ENCODE measurements around the gene SCAPER.

Gene SCAPER

DNA sequence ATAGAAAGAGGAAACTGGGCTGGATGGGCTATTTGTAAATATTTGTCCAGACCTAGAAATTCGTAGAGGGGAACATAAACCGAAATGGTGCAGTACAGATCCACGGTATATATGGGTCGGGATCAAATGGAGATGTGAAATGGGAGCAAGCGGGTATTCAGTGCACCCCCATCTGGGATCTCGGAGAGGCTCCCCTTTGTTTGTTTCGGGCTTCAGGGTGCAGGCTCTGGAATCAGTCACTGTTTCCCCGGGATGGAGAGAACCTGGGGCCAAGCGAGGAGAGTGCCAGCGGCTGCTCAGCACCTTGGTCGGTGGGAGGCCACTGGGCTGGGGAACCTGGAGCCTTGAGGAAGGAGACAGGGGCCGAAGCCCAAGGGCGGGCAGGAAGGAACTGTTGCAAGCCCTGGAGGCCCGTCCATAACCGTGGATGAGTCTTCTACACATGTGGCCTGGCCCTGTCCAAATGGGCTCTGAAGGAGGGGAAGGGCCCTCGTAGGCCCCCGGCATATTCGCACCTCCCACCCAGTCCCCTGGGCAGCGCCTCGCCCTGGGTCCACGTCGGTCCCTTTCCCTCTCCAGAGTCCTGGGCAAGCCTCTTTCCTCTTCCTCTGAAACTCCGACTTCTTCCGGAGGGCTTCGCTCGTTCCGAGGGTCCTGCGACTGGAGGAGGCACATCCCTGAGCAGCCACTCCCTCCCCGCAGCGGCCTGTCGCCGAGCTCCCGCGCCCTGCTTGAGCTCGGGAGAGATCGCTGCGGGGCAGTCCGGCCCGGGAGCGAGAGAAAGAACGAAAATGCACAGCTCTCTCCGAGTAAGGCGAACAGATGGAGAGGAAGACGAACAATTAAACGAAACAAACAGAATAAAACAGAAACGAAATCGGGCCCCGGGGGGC is 565.6 kb downstream of the SCAPER start:
- Histone ChIP-seq H3K27me3 (ENCODE audit: control insufficient read depth, insufficient read depth, low read length) (peaks cover 95% of the 10 kb centered on the region), H3K9ac (ENCODE audit: low read depth, low read length) (no peak overlapping the region), H3K4me1 (ENCODE audit: control insufficient read depth, insufficient read depth, low read length) (peaks cover 17% of the 10 kb centered on the region)

DNA sequence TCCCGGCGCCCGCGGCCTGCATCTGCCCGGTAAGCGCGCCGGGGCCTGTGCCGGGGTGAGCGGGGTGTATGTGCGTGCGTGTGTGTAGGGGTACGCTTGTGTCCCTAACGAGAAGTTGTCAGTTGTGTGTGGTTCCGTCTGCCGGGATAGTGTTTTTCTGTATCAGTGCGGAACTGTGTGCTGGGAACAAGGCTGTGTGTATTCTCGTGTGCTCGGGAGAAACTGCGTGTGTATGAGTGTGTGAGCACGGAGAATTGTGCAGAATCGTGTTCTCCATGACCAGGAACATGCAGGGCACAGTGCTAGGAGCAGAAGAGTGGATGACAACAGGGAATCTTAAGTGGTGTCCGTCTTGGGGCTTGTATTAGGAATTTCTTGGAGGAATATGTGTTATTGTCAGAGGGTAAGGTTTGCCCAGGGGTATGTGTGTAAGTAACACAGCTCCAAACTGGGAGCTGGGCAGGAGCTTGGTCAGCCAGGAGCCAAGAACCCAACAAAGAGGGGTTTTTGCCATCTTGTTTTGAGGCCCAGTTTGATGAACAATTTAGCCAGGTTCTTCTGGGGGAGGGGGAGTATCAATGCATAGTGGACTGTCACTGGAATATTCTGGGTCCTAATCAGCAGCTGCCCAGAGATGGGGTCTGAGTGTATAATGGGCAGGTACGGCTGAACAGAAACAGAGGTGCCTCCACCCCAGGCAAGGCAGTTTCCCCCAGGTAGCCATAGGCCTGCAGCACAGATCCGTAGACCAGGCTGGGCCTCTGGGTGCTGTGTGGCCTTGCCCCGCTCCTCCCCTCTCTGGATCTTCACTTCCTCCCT is 566.4 kb downstream of the SCAPER start:
- no peaks in the 10 kb centered on the region for H3K36me3 ChIP-seq (ENCODE audit: control insufficient read depth, insufficient read depth, low read length)
- H3K9me3 ChIP-seq (ENCODE audit: control insufficient read depth, insufficient read depth, low read length) = no peaks in the 10 kb centered on the region
- peaks cover 91% of the 10 kb centered on the region for H3K27me3 ChIP-seq (ENCODE audit: control insufficient read depth, insufficient read depth, low read length)
- H3K9ac ChIP-seq (ENCODE audit: low read depth, low read length) = no peak overlapping the region
- H3K4me3 ChIP-seq (ENCODE audit: low read depth, low read length) = no peak overlapping the region
- H3K4me1 ChIP-seq (ENCODE audit: control insufficient read depth, insufficient read depth, low read length) = peaks cover 17% of the 10 kb centered on the region
- no peak overlapping the region for H3K27ac ChIP-seq (ENCODE audit: low read depth, low read length)

More for the DNA sequence above, 565.6 kb downstream of the SCAPER start:
- H3K4me3 ChIP-seq (ENCODE audit: low read depth, low read length) = peak overlapping the region; percentile 55
- H3K9me3 ChIP-seq (ENCODE audit: control insufficient read depth, insufficient read depth, low read length) = no peaks in the 10 kb centered on the region
- no peaks in the 10 kb centered on the region for H3K36me3 ChIP-seq (ENCODE audit: control insufficient read depth, insufficient read depth, low read length)
- H3K27ac ChIP-seq (ENCODE audit: low read depth, low read length) = no peak overlapping the region

DNA sequence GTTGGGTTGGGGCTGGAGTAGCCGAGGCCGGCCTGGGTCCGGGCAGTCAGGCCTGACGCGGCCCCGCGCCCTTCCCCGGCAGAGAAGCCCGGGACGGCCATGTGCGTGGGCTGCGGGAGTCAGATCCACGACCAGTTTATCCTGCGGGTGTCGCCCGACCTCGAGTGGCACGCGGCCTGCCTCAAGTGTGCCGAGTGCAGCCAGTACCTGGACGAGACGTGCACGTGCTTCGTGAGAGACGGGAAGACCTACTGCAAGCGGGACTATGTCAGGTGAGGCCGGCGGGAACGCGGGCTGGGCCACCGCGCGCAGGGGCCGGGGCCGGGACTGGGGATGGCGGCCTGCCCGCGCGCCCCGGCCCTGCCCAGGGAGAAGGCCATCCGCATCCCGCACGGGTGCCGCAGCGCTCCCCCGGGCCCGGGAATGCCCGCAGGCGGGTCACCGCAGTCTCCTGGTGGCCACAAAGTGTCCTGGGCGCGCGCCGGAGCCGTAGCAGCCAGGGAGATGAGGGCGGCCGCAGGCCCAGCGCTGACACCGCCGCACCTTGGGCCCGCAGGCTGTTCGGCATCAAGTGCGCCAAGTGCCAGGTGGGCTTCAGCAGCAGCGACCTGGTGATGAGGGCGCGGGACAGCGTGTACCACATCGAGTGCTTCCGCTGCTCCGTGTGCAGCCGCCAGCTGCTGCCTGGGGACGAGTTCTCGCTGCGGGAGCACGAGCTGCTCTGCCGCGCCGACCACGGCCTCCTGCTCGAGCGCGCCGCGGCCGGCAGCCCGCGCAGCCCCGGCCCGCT is 567.2 kb downstream of the SCAPER start:
- no peaks in the 10 kb centered on the region for H3K36me3 ChIP-seq (ENCODE audit: control insufficient read depth, insufficient read depth, low read length)
- no peak overlapping the region for H3K27ac ChIP-seq (ENCODE audit: low read depth, low read length)
- H3K4me3 ChIP-seq (ENCODE audit: low read depth, low read length) = peak overlapping the region; percentile 39
- no peak overlapping the region for H3K9ac ChIP-seq (ENCODE audit: low read depth, low read length)
- no peaks in the 10 kb centered on the region for H3K9me3 ChIP-seq (ENCODE audit: control insufficient read depth, insufficient read depth, low read length)
- peaks cover 17% of the 10 kb centered on the region for H3K4me1 ChIP-seq (ENCODE audit: control insufficient read depth, insufficient read depth, low read length)
- H3K27me3 ChIP-seq (ENCODE audit: control insufficient read depth, insufficient read depth, low read length) = peaks cover 83% of the 10 kb centered on the region

DNA sequence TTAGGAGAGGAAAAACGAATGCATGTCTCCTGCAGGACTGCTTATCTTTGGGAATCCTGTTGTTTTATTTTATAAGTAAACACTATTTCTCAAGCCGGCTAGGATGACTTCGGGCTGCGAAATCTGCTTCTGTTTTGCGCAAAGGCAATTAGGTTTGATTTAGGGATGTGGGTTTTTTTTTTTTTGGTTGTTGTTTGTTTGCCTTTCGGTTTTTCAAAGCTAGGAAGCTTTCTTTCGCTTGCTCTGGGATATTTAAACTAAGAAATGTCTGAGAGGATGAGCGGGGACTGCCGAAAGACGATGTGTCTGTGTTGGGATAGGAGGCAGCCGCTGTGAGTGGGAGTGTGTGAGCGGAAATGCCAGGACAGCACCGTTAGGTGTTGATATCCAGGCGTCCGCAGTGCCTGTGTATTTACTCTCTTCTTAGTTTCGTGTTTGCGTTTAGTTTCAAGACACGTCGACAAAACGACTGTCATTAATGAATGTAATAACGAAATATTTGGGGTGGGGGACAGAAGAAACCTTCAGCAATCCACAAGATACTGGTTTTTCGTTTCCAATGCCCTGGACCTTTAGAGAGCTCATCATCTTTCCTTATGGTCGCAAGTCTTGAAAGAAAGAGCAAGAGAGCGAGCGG is 568.0 kb downstream of the SCAPER start:
- Histone ChIP-seq H3K36me3 (ENCODE audit: control insufficient read depth, insufficient read depth, low read length) (no peaks in the 10 kb centered on the region), H3K27me3 (ENCODE audit: control insufficient read depth, insufficient read depth, low read length) (peaks cover 76% of the 10 kb centered on the region), H3K4me1 (ENCODE audit: control insufficient read depth, insufficient read depth, low read length) (peaks cover 17% of the 10 kb centered on the region), H3K27ac (ENCODE audit: low read depth, low read length) (no peak overlapping the region), H3K9me3 (ENCODE audit: control insufficient read depth, insufficient read depth, low read length) (no peaks in the 10 kb centered on the region), H3K4me3 (ENCODE audit: low read depth, low read length) (peak overlapping the region; percentile 39), H3K9ac (ENCODE audit: low read depth, low read length) (no peak overlapping the region)

DNA sequence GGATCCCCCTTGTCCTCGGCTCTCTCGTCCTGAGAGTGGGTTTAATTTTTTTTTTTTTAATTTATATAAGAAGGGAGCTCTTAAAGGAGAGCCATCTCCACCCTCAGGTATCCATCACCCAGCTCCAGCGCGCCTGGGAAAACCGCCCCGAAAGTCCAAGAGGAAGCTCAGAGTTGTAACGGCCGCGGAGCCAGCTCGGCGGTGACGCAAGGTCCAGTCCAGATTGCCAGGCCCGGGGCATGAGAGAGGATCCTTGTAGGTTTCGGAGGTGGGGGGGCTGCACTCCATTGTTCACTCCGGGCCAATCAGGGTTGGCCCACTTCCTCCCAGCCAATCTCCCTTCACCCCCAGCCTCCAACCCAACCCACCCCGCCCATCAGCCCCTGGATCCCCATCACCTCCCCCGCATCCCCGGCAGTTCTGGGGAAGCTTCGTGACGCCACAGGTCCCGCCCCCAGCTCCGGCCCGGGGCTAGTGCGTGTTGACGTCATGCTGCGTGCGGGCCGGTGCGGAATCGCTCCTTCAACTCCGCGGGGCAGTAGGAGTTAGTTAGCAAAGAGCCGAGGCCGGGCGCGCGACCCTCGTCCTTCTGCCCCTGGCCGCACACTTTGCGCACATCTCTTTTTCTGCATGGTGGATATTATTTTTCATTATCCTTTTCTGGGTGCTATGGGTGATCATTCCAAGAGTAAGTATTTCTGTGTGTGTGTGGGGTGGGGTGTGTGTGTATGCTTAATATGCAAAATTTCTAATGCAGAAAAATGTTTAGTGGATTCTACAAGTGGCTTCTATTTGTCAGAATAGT is 568.7 kb downstream of the SCAPER start, which contains the start of gene ISL2:
TSS of gene ISL2 (plus strand) at position 520 of the 805 bp plus-strand sequence. CDS start at position 631, 111 bp downstream.
- peak within 1 kb of the TSS; percentile 66 for H3K4me3 ChIP-seq (ENCODE audit: low read depth, low read length)
- peak within 1 kb of the TSS; percentile 61 for H3K9ac ChIP-seq (ENCODE audit: low read depth, low read length)
- H3K9me3 ChIP-seq (ENCODE audit: control insufficient read depth, insufficient read depth, low read length) = no peaks in the 10 kb centered on the region
- H3K4me1 ChIP-seq (ENCODE audit: control insufficient read depth, insufficient read depth, low read length) = peaks cover 17% of the 10 kb centered on the region
- no peak within 1 kb of the TSS for H3K27ac ChIP-seq (ENCODE audit: low read depth, low read length)
- no peaks in the 10 kb centered on the region for H3K36me3 ChIP-seq (ENCODE audit: control insufficient read depth, insufficient read depth, low read length)
- peaks cover 69% of the 10 kb centered on the region for H3K27me3 ChIP-seq (ENCODE audit: control insufficient read depth, insufficient read depth, low read length)

DNA sequence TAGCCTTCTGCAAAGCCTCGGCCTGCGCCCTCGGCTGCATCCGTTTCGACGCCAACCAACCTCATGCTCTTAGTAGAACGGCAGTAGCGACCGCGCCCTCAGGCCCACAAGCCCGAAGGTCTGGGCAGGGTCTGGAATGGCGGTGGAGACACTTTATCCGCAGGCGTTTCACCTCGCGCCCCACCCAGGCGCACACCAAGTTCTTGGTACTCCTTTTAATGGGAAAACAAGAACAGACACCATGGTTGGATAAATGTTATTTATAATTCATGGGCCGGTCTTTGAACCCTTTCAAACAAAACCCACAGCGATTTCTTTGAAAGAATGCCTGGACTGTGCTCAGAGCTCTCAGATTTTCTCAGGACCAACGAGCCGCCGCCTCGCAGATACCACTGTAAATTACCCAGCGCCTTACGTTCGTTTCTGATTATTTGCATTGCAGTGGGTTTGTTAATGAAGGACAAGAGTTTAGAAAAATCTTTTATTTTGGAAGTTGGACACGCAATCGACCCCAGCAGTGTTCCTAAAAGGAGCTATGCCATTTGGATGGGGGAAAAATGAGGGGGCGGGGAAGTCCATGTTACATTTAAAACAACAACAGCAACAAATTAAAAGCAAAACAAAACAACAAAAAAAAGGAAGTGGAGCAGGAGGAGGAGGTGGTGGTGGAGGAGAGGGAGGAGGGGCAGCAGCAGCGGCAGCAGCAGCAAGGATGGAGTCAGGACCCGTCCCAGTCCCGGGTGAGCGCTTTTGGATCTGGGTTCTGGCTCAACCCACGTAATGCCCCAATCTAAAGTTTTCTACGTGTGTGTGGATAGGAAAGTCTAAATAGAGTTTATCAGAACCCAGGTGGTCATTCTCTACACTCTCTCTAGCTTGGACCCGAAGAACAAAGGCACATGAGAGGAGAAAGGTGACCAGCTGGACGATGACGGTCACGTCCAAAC is 569.6 kb downstream of the SCAPER start:
- Histone ChIP-seq H3K27me3 (ENCODE audit: control insufficient read depth, insufficient read depth, low read length) (peaks cover 60% of the 10 kb centered on the region), H3K9ac (ENCODE audit: low read depth, low read length) (peak overlapping the region; percentile 61), H3K36me3 (ENCODE audit: control insufficient read depth, insufficient read depth, low read length) (no peaks in the 10 kb centered on the region), H3K4me1 (ENCODE audit: control insufficient read depth, insufficient read depth, low read length) (peaks cover 17% of the 10 kb centered on the region), H3K9me3 (ENCODE audit: control insufficient read depth, insufficient read depth, low read length) (no peaks in the 10 kb centered on the region), H3K4me3 (ENCODE audit: low read depth, low read length) (peak overlapping the region; percentile 66), H3K27ac (ENCODE audit: low read depth, low read length) (no peak overlapping the region)

DNA sequence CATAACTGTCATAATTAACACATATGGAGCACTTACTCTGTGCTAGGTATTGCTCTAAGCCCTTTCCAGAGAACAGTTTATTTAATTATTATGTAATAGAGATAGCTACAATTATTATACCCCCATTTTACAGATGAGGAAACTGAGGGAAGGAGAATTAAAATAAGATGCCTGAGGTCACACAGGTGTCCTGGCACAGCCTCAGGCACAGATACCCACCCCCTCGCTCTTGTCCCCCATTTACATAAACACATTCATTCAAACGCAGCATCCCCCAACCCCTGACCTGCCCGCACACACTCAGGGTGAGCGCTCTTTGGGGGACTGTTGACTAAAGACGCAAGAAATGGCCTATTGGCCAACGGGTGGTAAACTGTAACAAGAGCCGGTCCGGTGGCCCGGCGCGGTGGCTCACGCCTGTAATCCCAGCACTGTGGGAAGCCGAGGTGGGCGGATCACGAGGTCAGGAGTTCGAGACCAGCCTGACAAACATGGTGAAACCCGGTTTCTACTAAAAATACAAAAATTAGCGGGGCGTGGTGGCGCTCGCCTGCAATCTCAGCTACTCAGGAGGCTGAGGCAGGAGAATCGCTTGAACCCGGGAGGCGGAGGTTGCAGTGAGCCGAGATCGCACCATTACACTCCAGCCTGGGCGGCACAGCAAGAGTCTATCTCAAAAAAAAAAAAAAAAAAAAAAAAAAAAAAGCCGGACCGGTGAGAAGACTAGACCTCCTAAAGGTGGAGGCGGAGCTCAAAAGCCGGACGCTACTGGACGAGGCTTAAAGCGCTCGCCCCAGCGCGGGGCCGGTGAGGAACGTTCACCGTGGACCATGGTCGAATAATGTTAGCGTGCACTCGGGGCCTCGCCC is 570.5 kb downstream of the SCAPER start:
- no peaks in the 10 kb centered on the region for H3K9me3 ChIP-seq (ENCODE audit: control insufficient read depth, insufficient read depth, low read length)
- H3K36me3 ChIP-seq (ENCODE audit: control insufficient read depth, insufficient read depth, low read length) = no peaks in the 10 kb centered on the region
- peak overlapping the region; percentile 37; the same call in 1 of the 2 replicates for H3K9ac ChIP-seq (ENCODE audit: low read depth, low read length)
- H3K4me1 ChIP-seq (ENCODE audit: control insufficient read depth, insufficient read depth, low read length) = peaks cover 12% of the 10 kb centered on the region
- H3K27me3 ChIP-seq (ENCODE audit: control insufficient read depth, insufficient read depth, low read length) = peaks cover 51% of the 10 kb centered on the region
- H3K27ac ChIP-seq (ENCODE audit: low read depth, low read length) = no peak overlapping the region
- H3K4me3 ChIP-seq (ENCODE audit: low read depth, low read length) = peak overlapping the region; percentile 66

DNA sequence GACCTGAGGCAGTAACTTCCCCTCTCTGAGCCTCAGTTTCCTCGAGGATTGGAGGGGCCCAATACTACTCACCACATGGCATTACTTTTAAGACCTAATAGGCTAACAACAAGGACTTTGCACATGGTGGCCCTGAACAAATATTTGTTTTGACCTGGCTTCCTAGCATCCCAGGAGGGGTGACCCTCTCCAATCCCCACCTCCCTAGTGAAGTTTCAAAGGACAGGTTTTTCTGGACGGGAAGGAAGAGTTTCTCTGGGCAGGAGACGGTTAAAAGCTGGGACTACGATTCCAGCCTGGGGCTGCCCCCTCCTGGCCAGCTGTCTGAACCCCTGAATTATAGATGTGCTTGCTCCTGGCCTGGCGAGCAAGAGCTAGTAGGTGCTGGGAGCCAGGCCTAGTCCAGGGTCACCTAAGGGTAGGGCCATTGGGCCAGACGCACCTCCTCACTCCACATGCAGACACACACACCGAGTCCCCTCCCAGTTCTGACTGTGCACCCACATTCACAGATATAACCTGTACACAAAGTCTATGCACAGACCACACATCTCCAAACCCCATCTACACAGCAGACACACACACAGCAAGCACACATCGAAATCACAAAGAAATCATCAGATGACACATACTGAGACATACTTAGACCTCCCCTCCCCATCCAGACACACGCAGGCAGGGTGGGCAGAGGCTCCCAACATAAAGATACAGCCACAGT is 571.3 kb downstream of the SCAPER start:
- peaks cover 8% of the 10 kb centered on the region for H3K4me1 ChIP-seq (ENCODE audit: control insufficient read depth, insufficient read depth, low read length)
- H3K36me3 ChIP-seq (ENCODE audit: control insufficient read depth, insufficient read depth, low read length) = no peaks in the 10 kb centered on the region
- no peak overlapping the region for H3K27ac ChIP-seq (ENCODE audit: low read depth, low read length)
- no peak overlapping the region for H3K9ac ChIP-seq (ENCODE audit: low read depth, low read length)
- H3K27me3 ChIP-seq (ENCODE audit: control insufficient read depth, insufficient read depth, low read length) = peaks cover 43% of the 10 kb centered on the region
- no peaks in the 10 kb centered on the region for H3K9me3 ChIP-seq (ENCODE audit: control insufficient read depth, insufficient read depth, low read length)
- H3K4me3 ChIP-seq (ENCODE audit: low read depth, low read length) = no peak overlapping the region

All from HUES48 (cell line).